NT2/D1 (cell line): Measurements from ENCODE around the gene SRGN.

ENCODE experiments used
- YY1 ChIP-seq: IDR thresholded peaks from 2 replicates; pipeline ENCODE4 v1.6.1; 2011; ENCODE audit not compliant: insufficient read length, insufficient read depth
- ZNF274 ChIP-seq: IDR thresholded peaks from 2 replicates; pipeline ENCODE4 v1.6.1; 2011; ENCODE audit warnings: mild to moderate bottlenecking, low read depth, low read length

DNA sequence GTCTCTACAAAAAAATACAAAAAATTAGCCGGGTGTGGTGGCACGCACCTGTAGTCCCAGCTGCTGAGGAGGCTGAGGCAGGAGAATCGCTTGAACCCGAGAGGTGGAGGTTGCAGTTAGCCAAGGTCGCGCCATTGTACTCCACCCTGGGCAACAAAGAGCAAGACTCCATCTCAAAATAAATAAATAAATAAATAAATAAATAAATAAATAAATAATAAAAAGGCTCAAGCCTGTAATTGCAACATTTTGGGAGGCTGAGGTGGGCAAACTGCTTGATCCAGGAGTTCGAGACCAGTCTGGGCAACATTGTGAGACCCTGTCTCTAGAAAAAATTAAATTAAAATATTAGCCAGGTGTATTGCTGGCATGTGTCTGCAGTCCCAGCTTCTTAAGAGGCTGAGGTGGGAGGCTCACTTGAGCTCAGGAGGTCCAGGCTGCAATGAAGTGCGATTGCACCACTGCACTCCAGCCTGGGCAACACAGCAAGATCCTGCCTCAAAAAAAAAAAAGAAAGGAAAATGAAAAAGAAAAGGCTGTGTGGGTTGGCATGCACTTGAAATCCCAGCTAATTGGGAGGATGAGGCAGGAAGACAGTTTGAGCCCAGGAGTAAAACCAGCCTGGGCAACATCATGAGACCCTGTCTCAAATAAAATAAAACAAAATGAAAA is 27.6 kb upstream of the SRGN start:
- TF ChIP-seq YY1: no peak
- no peak for TF ChIP-seq ZNF274
